Astrocyte of the hippocampus (primary cell): ENCODE data around the gene DBN1.
"Not testable (repeated sequence)": the region's sequence is repeated elsewhere in the genome, so short reads cannot be mapped to it uniquely, and the experiment has no call there.

Source experiments
- DNase-seq: peaks from one replicate; pipeline ENCODE4 v3.0.0; 2011; ENCODE audit warnings: low read depth, low spot score

Gene DBN1

DNA sequence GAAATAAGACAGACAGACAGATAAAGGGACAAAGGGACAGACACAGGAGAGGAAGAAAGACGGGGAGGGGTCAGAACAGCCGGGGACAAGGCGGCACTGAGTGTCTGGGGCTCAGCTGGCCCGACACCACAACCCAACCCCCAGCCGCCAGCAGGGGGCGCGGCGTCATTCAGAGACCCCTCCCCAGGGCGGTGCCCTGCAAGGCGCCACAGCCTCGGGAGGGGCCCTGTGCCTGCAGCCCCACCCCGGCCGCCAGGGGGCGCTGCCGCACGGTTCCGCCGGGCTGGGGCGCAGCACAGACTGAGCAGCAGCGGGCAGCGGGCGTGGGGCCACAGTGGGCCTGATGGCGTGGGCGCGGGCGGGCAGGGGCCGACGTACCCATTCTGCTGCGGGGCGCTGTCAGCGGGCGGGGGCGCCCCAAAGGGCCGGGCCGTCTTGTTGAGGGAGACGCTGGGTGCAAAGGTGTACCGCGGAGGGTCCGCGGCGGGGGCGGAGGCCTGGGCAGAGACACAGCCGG is 18.1 kb upstream of the DBN1 start:
- peak; percentile 83 for DNase-seq

DNA sequence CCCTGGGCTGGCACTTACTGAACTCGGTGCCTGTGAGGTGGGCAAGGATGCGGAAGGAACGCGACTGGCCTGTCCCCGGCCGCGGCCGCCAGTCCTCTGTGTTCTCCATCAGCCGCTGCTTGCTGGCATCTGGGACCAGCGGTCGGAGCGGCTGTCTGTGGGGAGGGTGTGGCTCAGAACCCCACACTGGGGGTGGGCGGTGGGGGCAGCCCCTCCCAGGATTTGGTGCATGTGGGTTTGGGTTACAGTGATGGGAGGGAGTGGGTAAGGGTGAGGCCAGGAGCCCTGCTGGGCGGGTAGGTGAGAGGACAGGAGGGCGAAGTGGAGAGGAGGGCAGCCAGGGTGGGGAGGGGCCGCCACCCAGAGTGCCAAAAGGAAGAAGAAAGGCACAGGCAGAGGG is 17.6 kb upstream of the DBN1 start:
- peak; percentile 40 for DNase-seq

DNA sequence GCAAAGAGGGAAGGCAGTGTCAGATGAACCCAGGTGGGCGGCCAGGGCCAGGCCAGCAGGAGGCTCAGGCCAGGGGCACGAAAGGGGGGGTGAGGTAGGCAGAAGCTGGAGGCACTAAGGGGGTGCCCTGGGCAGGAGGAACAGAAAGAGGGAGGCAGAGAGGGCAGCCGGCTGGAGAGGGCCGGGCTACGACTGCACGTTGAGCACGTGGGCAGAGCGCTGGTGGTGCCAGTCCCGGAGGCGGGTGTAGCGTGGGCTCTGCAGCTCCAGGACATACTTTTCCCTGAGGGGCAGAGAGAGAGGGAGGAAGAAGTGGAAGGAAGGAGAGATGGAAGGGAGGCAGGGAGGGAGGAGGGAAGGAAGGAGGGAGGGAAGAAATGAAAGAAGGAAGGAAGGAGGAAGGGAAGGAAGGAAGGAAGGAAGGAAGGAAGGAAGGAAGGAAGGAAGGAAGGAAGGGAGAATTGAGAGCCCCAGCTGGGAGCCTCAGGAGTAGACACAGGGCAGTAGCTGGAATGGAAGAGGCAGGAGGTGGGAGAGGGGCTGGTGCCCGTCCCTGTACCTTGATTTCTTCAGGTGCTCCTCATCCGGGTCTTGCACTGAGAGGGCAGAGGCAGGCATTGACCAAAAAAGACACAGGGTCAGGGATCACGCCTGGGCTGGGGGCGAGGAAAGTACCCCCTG is 17.0 kb upstream of the DBN1 start:
- no peak for DNase-seq

DNA sequence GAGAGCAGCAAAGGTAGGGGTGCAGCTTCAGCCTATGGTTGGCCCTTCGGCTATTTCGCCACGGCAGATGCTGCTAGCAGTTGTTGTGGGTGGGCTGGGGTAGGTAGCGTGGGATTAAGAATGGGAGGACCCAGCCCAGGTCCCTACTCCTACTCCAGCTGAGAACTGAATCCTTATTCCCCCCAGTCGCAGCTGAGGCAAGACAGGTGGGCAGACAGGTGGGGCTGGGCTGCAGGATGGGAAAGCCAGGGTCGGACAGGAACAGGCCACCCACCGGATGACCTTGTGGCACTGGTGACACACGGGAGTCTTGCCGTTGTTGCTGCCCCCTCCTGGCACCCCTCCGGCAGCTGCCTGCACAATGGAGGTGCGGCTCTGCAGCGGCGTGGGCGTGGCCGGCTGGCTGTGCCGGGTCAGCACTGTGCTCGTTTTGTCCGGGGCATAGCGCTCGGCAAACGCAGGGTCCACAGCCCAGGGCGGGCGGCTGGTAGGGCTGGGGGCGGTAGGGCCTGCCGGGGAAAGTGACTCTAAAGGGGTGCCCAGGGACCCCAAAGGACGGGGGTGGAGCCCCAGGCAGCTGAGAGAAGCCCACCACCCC is 15.8 kb upstream of the DBN1 start:
- peak; percentile 49 for DNase-seq

DNA sequence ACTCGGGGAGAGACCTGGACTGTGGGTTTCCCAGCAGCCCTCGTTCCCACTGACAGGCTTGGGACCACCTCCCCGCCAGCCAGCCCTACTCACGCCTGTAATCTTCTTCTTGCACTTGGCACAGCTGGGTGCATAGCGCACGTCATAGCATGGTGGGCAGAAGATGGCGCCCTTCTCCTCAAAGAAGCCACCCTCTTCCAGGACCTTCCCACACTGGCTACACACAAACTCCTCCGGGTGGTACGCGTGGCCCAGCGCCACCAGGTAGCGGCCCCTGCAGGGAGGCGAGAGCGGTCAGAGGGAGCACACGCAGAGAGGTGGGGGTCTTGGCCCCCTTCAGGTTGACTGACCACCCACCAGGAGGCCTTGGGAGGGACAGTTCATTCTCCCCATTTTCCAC is 14.5 kb upstream of the DBN1 start:
- no peak for DNase-seq

DNA sequence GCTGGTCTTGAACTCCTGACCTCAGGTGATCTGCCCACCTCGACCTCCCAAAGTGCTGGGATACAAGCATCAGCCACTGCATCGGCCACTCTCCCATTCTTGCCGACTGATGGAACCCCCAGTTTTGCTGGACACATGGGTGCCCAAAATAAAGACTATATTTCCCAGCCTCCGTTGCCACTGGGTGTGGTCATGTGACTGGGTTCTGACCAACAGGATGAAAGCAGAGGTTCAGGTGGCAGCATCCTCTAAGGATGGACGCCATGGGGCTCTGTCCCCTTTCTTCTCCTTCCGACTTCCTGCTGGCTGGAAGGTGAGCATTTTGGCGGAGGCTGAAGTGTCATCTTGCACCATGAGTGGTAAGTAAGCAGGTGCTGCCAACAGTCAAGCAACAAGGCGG is 13.7 kb upstream of the DBN1 start:
- no peak for DNase-seq

DNA sequence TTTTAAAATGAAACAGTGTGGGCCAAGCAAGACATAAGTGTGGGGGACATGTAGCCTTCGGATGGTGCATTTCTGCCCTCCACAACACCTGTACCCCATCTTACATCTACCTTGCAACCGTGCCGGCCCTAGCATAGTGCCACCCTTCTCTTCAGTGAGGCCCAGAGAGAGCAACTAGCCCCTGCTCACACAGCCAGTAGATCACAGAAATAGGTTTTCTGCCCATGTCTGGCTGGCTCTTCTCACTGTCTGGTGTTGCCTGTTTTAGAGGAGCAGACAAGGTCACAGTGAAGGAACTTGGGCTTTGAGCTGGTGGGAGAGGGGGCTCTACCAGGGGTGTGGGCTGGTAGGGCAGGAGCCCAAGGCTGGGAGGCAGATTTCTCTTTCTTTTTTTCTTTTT is 12.8 kb upstream of the DBN1 start:
- no peak for DNase-seq

DNA sequence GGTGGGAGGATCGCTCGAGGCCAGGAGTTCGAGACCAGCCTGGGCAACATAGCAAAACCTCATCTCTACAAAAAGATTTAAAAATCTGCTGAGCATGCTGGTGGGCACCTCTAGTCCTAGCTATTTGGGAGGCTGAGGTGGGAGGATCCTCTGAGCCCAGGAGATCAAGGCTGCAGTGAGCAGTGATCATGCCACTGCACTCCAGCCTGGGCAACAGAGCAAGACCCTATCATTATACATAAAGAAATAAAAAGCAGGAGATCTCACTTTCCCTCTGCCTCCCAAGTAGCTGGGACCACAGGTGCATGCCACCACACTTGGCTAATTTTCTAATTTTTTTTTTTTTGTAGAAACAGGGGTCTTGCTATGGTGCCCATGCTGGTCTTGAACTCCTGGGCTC is 12.3 kb upstream of the DBN1 start:
- not testable (repeated sequence) for DNase-seq

DNA sequence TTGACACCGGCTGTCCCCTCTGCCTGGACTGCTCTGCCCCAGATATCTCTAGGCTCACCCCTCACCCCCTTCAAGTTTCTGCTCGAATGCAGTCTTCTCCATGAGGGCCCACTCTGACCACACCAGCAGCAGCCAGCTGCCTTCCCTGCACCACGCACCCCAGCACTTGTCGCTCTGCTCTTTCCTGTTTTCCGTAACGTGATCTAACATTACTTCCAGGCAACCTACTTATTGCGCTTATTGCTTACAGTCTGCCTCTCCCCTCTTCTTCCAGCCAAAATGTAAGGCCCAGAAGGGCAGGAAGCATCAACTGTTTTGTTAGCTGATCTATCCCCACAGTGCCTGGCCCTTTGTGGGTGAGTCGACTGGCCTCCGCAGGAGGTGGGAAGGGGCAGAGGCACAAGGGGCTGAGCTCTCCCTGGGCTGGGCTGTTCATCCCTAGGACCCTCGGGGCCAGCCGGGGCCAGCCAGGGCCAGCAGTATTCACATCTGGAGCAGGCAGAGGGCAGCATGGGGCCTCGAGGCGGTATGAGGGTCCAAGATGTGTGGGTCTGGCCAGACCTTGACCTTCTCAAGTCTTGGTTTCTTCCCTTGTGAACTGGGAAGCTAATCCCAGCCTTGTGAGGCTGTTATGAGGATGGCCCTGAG is 11.6 kb upstream of the DBN1 start:
- DNase-seq, result no peak

DNA sequence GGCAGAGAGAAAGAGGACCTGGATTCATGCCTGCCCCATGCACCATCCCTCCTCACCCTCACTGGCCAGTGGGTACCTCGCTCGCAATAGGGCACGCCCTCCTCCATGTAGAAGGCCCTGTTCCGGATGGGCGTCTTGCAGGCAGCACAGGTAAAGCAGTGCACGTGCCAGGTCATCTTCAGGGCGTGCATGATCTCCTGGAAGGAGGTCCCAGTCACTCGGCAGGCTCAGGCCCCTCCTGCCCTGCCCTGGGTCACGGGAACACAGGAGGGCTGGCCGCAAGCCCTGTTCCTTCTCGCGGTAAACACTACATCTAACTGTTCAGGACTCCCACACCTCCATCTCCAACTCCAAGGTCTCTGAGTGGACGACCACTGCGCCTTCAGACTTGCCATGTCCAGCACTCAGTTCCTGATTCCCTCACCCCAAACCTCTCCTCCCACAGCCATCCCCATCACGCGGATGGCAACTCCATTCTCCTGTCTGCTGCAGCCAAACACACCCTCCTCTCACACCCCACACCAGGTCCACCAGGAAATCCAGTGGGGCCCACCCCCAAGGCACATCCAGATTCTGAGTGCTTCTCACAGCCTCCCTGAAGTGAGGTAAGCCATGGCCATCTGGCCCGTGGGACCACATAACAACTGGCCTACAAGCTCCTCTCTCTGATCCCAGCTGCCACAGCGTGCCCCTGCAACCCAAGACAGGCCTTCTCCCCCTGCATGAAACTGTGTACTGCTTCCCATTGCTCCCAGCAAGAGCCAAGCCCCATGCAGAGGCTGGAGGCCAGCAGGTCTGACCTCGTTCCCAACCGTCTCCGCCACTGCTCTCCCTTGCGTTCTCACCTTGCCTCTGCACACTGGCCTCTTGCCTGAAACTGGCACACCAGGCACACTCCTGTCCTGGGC is 10.8 kb upstream of the DBN1 start:
- no peak for DNase-seq

DNA sequence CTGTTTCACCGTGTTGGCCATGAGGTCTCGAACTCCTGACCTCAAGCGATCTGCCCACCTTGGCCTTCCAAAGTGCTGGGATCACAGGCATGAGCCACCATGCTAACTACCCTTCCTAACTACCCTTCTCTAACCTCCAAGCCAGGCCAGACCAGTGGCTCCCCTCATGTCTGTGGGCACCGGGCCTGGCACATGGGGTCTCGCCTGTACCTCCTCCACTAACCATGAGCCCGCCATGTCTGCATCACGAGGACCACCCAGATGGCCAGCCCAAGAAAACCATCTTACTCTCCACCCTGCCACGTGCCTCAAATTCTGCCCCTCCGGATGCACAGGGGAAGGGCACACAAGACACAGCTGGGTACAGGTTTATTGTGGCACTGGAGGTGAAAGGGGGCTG is 9.6 kb upstream of the DBN1 start:
- DNase-seq, result peak; percentile 7

DNA sequence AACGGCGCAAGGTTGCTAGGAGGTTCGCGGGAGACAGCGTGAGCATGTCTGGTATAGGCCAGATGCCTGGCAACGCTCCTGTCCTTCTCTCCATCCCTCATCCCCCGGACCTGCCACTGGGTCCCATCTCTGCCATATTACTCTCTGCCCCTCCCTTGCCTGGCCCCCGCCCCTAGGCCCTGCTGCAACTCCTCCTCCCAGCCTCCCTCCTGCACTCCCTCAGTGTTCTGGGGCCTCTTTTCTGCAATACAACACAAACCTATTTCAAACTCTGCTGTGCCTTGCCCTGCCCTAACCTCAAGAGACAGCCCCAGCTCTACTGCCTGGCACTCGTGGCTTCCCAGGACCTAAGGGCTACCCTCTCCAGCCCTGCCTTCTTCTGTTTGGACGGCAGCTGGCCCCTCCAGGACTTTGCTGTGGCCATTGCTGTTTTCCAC is 8.9 kb upstream of the DBN1 start:
- DNase-seq, result no peak

DNA sequence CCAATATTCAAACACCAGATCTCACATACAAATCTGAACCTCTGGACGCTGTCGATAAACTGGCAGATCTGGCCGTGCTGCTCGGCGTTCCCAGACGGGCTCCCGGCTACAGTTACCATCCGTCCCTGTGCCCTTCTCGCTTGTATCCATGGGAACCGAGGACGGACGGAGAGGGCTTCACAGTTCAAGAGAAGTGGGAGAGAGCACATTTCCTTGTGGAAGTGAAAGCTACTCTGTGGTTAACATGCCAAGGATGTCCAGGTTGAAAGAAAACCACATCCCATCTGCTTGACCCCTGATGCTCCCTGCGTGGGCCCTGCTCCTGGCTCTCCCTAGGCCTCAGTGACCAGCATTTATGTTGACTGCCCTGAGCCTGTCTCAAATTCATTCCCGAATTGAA is 6.3 kb upstream of the DBN1 start:
- DNase-seq, result peak; percentile 55

DNA sequence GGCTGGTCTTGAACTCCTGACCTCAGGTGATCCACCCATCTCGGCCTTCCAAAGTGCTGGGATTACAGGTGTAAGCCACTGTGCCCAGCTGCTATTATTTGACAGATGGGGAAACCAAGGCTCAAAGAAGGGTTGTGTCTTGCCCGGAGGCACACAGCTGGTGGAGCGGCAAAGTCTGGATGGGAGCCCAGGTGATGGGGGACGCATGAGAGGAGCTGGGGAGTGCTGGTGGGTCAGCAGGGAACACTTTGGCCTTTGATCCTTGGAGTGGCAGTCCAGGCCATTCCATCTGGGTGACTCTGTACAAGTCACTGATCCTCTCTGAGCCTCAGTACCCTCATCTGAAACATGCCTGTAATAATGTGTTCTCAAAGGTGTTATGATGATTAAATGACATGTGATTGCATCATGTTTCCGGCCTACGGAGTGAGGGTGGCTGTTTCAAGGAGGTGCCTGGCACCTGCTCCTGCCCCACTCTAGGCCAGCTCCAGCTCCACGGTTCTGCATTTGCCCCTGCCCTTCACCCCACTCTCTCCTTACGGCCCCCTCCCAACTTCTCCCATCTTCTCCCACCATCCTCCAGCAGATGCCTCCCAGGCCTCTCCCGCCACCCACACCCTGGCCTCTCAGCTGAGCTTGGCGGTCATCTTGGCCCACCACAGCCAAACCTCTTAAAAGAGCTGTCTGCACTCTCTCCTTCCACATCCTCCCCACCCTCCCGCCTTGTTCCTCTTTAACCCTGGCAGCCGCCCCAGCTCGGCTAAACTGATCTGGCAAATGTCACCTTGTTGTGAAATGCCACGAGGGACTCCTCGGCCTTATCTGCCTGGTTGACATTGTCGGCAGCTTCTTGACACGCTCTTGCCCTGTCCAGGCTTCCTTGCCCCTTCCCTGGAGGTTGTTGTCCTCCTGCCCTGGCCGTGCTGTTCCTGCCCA is 5.5 kb upstream of the DBN1 start:
- DNase-seq, result peak; percentile 59

DNA sequence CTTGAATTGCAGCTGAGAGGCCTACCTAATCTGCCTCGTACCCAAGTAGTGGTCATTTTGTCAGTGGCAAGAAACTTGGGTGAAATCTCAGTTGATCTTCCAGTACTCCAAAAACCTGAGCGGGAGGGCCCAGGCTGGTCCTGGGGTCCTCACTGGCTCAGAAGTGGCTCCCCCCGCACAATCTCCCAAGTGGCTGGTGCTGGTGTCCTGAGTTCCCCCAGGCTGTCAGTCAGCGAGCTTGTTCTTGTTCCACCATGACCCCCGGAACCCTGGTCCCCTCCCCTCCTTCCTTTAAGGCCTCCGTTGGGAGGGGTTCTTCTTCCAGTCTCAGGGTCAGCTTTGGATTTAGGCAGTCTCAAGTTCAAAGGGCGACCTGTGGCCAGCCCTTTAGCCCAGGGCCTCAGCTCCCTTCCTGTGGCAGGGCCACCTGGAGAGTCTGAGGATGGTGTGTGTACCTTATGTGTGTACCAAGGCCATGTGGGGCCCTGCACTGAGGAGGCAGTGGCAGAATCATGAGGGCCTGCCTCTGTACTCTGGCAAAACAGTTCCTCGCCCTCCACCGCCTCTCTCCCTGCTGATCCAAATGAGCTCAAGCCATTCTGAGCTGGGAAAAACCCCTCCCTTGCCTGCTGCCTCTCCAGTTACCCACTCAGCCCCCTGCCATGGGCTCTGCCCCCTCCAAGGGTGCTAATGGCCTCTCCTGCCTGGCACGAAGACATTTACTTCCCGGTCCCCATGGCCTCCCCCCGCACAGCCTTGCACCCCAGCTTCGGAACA is 4.5 kb upstream of the DBN1 start:
- DNase-seq, result peak; percentile 53

DNA sequence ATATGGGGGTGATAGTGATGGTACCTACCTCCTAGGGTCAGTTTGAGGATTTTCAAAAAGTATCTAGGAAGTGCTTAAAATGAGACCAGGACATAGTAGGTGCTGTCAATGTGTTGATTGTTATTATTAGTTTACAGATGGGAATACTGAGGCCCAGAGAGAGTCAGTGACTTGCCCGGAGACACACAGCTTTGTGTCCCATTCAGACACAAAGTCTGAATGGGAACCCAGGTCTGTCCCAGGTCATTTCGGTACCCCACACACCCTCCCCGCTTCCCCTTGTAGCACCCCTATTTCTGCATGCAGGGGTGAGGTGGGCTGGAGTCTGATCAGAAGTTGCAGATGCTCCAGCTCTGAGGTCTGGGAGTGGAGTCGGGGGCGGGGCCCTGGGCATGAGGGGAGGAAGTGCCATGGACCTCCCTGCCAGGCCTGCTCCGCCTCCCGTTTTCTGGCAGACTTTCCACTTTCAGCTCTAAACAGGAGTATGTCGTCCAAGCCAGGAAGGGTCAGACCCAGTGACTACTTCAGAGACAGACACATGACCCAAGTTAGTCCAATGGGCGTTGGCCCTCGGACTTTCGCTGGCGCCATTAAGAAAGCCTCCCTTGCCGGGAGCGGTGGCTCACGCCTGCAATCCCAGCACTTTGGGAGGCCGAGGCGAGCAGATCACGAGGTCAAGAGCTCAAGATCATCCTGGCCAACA is 3.2 kb upstream of the DBN1 start:
- DNase-seq, result peak; percentile 81

DNA sequence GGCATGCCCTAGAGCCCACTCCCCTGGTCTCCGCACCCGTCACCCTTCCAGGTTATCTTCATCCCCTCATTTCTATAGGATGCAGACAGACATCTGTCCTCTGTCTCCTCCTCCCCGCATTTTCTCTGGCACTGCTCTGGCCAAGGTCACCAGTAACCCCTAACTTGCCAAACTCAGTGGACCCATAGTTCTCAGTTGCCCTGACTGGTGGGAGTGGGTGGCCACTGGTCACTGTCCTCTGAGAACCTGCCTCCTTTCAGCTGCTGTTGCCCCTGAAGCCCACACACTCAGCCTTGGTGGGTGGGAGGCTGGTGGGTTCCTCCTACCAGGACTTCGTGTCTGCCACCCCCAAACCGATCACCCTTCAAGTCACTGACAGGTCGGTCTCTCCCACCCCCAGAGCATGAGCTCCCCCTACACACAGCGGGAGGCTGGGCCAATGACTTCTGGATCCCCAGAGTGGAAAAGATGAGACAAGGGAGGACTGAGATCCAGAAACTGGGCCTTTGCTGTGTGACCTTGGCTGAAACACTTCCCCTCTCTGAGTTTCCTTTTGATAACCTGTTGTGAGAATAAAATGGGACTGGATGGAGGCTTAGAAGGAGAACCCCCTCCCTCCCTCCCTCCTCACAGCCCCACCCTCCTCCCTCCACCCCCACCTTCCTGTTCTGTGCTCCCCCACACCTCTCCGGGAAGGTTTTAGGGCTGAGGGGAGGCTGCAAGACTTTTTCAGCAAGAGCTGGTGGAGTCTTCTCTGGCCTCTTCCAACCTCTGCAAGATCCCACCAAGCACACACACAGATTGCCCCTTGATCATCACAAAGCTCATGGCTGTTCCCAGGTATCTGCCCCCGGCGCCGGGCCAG is 2.4 kb upstream of the DBN1 start:
- DNase-seq, result peak; percentile 37

DNA sequence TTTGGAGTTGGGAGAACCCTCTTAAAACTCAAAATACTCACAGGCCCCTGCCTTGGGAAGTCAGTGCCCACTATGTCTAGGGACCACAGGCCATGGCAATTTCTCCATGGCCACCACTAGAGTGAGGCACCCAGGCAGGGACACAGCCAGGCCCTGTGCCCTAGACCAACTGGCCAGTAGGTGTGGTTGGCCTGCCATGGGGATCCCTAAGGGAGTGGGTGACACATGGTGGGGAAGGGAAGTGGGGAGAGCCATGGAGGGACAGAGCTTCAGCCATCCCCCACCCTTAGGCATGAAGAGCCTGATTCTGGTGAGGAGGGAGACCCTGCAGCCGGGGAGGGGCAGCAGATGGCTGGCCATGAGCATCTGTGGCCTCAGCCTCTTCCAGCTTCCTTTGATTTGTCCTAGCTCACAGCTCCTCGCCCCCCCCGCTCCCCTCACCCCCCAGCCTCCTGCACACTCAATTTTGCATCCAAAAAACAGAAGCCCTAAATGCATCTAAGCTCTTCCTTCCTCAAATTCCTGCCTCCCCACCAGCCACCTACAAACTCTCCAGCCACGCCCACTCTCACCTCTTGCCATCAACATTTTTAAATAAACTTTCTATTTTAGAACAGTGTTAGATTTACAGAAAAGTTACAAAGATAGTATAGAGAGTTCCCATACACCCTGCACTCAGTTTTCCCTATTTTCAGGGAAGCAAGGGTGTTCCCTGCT is 1.6 kb upstream of the DBN1 start:
- DNase-seq, result peak; percentile 32
